Astrocyte (in vitro differentiated cells and primary cell): ENCODE results near the gene DYNC1I1. TPM values are rescaled to one million over a fixed set of nuclear protein-coding genes. Genes with fewer than 3 reads are reported as not detected.

Experiments
- DNase-seq: peaks from one replicate; pipeline ENCODE4 v3.0.0-alpha.2; 2010; ENCODE audit warnings: low read depth
- FAIRE-seq: peaks from 2 replicates; lab custom pipeline; 2011; peaks lifted over from hg19 to GRCh38; lab: Jason Lieb, UNC
- H2AFZ ChIP-seq: 2 replicates; pipeline ENCODE4 v1.6.0; 2012; ENCODE audit warnings: low read depth, low read length, inconsistent platforms
- H3K27ac ChIP-seq: 2 replicates; pipeline ENCODE4 v1.5.1; 2011; ENCODE audit warnings: low read depth, low read length, inconsistent platforms
- H3K27me3 ChIP-seq: 2 replicates; pipeline ENCODE4 v1.6.0; 2011; ENCODE audit warnings: low read length, inconsistent platforms; ENCODE audit not compliant: insufficient read depth
- H3K36me3 ChIP-seq: 2 replicates; pipeline ENCODE4 v1.5.1; 2011; ENCODE audit warnings: low read length, inconsistent platforms; ENCODE audit not compliant: insufficient read depth
- H3K4me1 ChIP-seq: 2 replicates; pipeline ENCODE4 v1.5.1; 2011; ENCODE audit warnings: low read length, inconsistent platforms; ENCODE audit not compliant: insufficient read depth
- H3K4me2 ChIP-seq: 2 replicates; pipeline ENCODE4 v1.6.0; 2012; ENCODE audit warnings: low read length, inconsistent platforms
- H3K4me3 ChIP-seq: 2 replicates; pipeline ENCODE4 v1.5.1; 2011; ENCODE audit warnings: low read depth, mild to moderate bottlenecking, low read length, inconsistent platforms; ENCODE audit not compliant: insufficient read depth
- H3K79me2 ChIP-seq: 2 replicates; pipeline ENCODE4 v1.6.0; 2012; ENCODE audit warnings: mild to moderate bottlenecking, low read length, inconsistent platforms; ENCODE audit not compliant: insufficient read depth
- H3K9ac ChIP-seq: 2 replicates; pipeline ENCODE4 v1.6.0; 2012; ENCODE audit warnings: mild to moderate bottlenecking, low read length, inconsistent platforms
- H3K9me3 ChIP-seq: 2 replicates; pipeline ENCODE4 v1.5.1; 2012; ENCODE audit warnings: low read depth, mild to moderate bottlenecking, low read length, inconsistent platforms; ENCODE audit not compliant: insufficient read depth
- H4K20me1 ChIP-seq: 2 replicates; pipeline ENCODE4 v1.6.0; 2012; ENCODE audit warnings: low read length, inconsistent platforms; ENCODE audit not compliant: insufficient read depth
- H3K27ac Mint-ChIP-seq: one replicate; pipeline ENCODE4 v1.8.0; 2021; ENCODE audit warnings: mild to moderate bottlenecking, mixed read lengths; ENCODE audit not compliant: unreplicated experiment
- H3K27me3 Mint-ChIP-seq: one replicate; pipeline ENCODE4 v1.8.0; 2021; ENCODE audit warnings: low read depth, mixed read lengths; ENCODE audit not compliant: unreplicated experiment
- H3K36me3 Mint-ChIP-seq: one replicate; pipeline ENCODE4 v1.8.0; 2021; ENCODE audit warnings: low read depth, mixed read lengths; ENCODE audit not compliant: unreplicated experiment
- H3K4me1 Mint-ChIP-seq: one replicate; pipeline ENCODE4 v1.8.0; 2021; ENCODE audit warnings: low read depth, mixed read lengths; ENCODE audit not compliant: unreplicated experiment
- H3K4me3 Mint-ChIP-seq: one replicate; pipeline ENCODE4 v1.8.0; 2021; ENCODE audit warnings: mild to moderate bottlenecking, moderate library complexity, mixed read lengths; ENCODE audit not compliant: unreplicated experiment
- H3K9me3 Mint-ChIP-seq: one replicate; pipeline ENCODE4 v1.8.0; 2021; ENCODE audit warnings: mild to moderate bottlenecking, mixed read lengths; ENCODE audit not compliant: unreplicated experiment
- EZH2 ChIP-seq: IDR thresholded peaks from 2 replicates; pipeline ENCODE4 v1.6.1; 2012; ENCODE audit warnings: mild to moderate bottlenecking, low read length, inconsistent platforms; ENCODE audit not compliant: insufficient read depth
- total RNA-seq: library from RNA; stranded (reverse); gene quantifications from 2 replicates; pipeline ENCODE4 v1.2.1, GENCODE V29; 2021
- TF ChIP-seq, protein P1 (sequence below): IDR thresholded peaks from 2 replicates; pipeline ENCODE4 v1.5.1; 2011; ENCODE audit warnings: low read depth, mild to moderate bottlenecking, inconsistent platforms, low read length, moderate library complexity; ENCODE audit not compliant: insufficient read depth

Gene DYNC1I1
- total RNA-seq, 1 donor from 2014 or later, result 3.2 TPM

- Histone ChIP-seq H3K4me1 (no peaks in the 10 kb centered on the region), H3K27ac (no peak overlapping the region), H3K4me3 (no peak overlapping the region), H3K4me2 (no peak overlapping the region), H3K9me3 (no peaks in the 10 kb centered on the region), H3K79me2 (no peaks in the 10 kb centered on the region), H3K9ac (no peak overlapping the region), H2AFZ (no peak overlapping the region), H3K36me3 (no peaks in the 10 kb centered on the region), H3K27me3 (peaks cover 5% of the 10 kb centered on the region), H4K20me1 (no peaks in the 10 kb centered on the region)
- peaks cover 2% of the 10 kb centered on the region for H3K4me1 Mint-ChIP-seq
- TF ChIP-seq, protein P1, sequence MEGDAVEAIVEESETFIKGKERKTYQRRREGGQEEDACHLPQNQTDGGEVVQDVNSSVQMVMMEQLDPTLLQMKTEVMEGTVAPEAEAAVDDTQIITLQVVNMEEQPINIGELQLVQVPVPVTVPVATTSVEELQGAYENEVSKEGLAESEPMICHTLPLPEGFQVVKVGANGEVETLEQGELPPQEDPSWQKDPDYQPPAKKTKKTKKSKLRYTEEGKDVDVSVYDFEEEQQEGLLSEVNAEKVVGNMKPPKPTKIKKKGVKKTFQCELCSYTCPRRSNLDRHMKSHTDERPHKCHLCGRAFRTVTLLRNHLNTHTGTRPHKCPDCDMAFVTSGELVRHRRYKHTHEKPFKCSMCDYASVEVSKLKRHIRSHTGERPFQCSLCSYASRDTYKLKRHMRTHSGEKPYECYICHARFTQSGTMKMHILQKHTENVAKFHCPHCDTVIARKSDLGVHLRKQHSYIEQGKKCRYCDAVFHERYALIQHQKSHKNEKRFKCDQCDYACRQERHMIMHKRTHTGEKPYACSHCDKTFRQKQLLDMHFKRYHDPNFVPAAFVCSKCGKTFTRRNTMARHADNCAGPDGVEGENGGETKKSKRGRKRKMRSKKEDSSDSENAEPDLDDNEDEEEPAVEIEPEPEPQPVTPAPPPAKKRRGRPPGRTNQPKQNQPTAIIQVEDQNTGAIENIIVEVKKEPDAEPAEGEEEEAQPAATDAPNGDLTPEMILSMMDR, result no peak
- no peak for TF ChIP-seq EZH2
- H3K27me3 Mint-ChIP-seq, result peaks cover 10% of the 10 kb centered on the region
- H3K9me3 Mint-ChIP-seq, result no peaks in the 10 kb centered on the region
- DNase-seq (no peak), FAIRE-seq (no peak)
- no peak overlapping the region for H3K4me3 Mint-ChIP-seq
- H3K27ac Mint-ChIP-seq, result no peak overlapping the region
- H3K36me3 Mint-ChIP-seq, result no peaks in the 10 kb centered on the region
Measured at GRCh38 chr7:95917634-95918033, 145.3 kb downstream of the DYNC1I1 start.

GRCh38 chr7:95919556-95919955 lies 147.2 kb downstream of the DYNC1I1 start:
- peaks cover 2% of the 10 kb centered on the region for H3K4me1 Mint-ChIP-seq
- no peak overlapping the region for H3K9ac ChIP-seq
- no peaks in the 10 kb centered on the region for H3K36me3 ChIP-seq
- H3K79me2 ChIP-seq, result no peaks in the 10 kb centered on the region
- H3K27me3 ChIP-seq, result peaks cover 5% of the 10 kb centered on the region
- FAIRE-seq, result no peak
- TF ChIP-seq, protein P1, result peak; percentile 4
- no peak for TF ChIP-seq EZH2
- H3K27me3 Mint-ChIP-seq, result peaks cover 5% of the 10 kb centered on the region
- H4K20me1 ChIP-seq, result no peaks in the 10 kb centered on the region
- no peak for DNase-seq
- no peaks in the 10 kb centered on the region for H3K4me1 ChIP-seq
- H2AFZ ChIP-seq, result no peak overlapping the region
- H3K4me3 ChIP-seq, result no peak overlapping the region
- H3K4me2 ChIP-seq, result no peak overlapping the region
- no peak overlapping the region for H3K27ac ChIP-seq
- H3K36me3 Mint-ChIP-seq, result no peaks in the 10 kb centered on the region
- no peak overlapping the region for H3K27ac Mint-ChIP-seq
- H3K9me3 ChIP-seq, result no peaks in the 10 kb centered on the region
- H3K4me3 Mint-ChIP-seq, result no peak overlapping the region
- no peaks in the 10 kb centered on the region for H3K9me3 Mint-ChIP-seq

- Mint-ChIP-seq H3K4me3 (no peak overlapping the region), H3K36me3 (no peaks in the 10 kb centered on the region), H3K27me3 (no peaks in the 10 kb centered on the region), H3K4me1 (peaks cover 2% of the 10 kb centered on the region), H3K27ac (no peak overlapping the region), H3K9me3 (no peaks in the 10 kb centered on the region)
- Histone ChIP-seq H3K27ac (no peak overlapping the region), H3K9ac (no peak overlapping the region), H3K9me3 (no peaks in the 10 kb centered on the region), H3K79me2 (no peaks in the 10 kb centered on the region), H2AFZ (no peak overlapping the region), H4K20me1 (no peaks in the 10 kb centered on the region), H3K4me2 (no peak overlapping the region), H3K27me3 (no peaks in the 10 kb centered on the region), H3K4me1 (no peaks in the 10 kb centered on the region), H3K36me3 (no peaks in the 10 kb centered on the region), H3K4me3 (no peak overlapping the region)
- no peak for DNase-seq
- no peak for TF ChIP-seq EZH2
- TF ChIP-seq, protein P1, result no peak
- peak; percentile 73 for FAIRE-seq
Measured at GRCh38 chr7:95921543-95921942, 149.2 kb downstream of the DYNC1I1 start.
